ENCODE measurements around the gene TM4SF18.

TM4SF18 gene

GRCh38 chr3:149330609-149331331 is 2.7 kb downstream of the TM4SF18 start:
- no peak overlapping the region for H3K4me3 ChIP-seq (ENCODE audit: low read depth in 1 of 5, low read length in 5 of 5)
- no peaks in the 10 kb centered on the region for H3K27me3 ChIP-seq (ENCODE audit: control insufficient read depth in 5 of 5, insufficient read depth in 4 of 5, low read length in 5 of 5)
- H3K4me1 ChIP-seq (ENCODE audit: control insufficient read depth in 5 of 5, insufficient read depth in 5 of 5, low read length in 5 of 5) = peaks cover 0 to 15% (median 0%) of the 10 kb centered on the region in 5 donors
- H3K9ac ChIP-seq (ENCODE audit: low read length in 5 of 5) = no peak overlapping the region
- no peak overlapping the region for H3K27ac ChIP-seq (ENCODE audit: low read depth, low read length)
- no peaks in the 10 kb centered on the region for H3K36me3 ChIP-seq (ENCODE audit: control insufficient read depth in 5 of 5, insufficient read depth in 5 of 5, low read length in 5 of 5)
- no peaks in the 10 kb centered on the region for H3K9me3 ChIP-seq (ENCODE audit: control insufficient read depth in 5 of 5, low read length in 5 of 5)

GRCh38 chr3:149327156-149327555 is 6.3 kb downstream of the TM4SF18 start:
- Histone ChIP-seq H3K9ac (ENCODE audit: low read length in 5 of 5) (no peak overlapping the region), H3K27me3 (ENCODE audit: control insufficient read depth in 5 of 5, insufficient read depth in 4 of 5, low read length in 5 of 5) (no peaks in the 10 kb centered on the region), H3K4me1 (ENCODE audit: control insufficient read depth in 5 of 5, insufficient read depth in 5 of 5, low read length in 5 of 5) (peaks cover 0 to 9% (median 0%) of the 10 kb centered on the region in 5 donors), H3K27ac (ENCODE audit: low read depth, low read length) (no peak overlapping the region), H3K36me3 (ENCODE audit: control insufficient read depth in 5 of 5, insufficient read depth in 5 of 5, low read length in 5 of 5) (peaks cover 0 to 13% (median 0%) of the 10 kb centered on the region in 5 donors), H3K9me3 (ENCODE audit: control insufficient read depth in 5 of 5, low read length in 5 of 5) (no peaks in the 10 kb centered on the region), H3K4me3 (ENCODE audit: low read depth in 1 of 5, low read length in 5 of 5) (no peak overlapping the region)

- H3K36me3 ChIP-seq (ENCODE audit: control insufficient read depth in 5 of 5, insufficient read depth in 5 of 5, low read length in 5 of 5) = peaks cover 0 to 13% (median 0%) of the 10 kb centered on the region in 5 donors
- no peak overlapping the region for H3K4me3 ChIP-seq (ENCODE audit: low read depth in 1 of 5, low read length in 5 of 5)
- no peak overlapping the region for H3K27ac ChIP-seq (ENCODE audit: low read depth, low read length)
- peaks cover 0 to 8% (median 0%) of the 10 kb centered on the region in 5 donors for H3K4me1 ChIP-seq (ENCODE audit: control insufficient read depth in 5 of 5, insufficient read depth in 5 of 5, low read length in 5 of 5)
- no peak overlapping the region for H3K9ac ChIP-seq (ENCODE audit: low read length in 5 of 5)
- H3K27me3 ChIP-seq (ENCODE audit: control insufficient read depth in 5 of 5, insufficient read depth in 4 of 5, low read length in 5 of 5) = no peaks in the 10 kb centered on the region
- H3K9me3 ChIP-seq (ENCODE audit: control insufficient read depth in 5 of 5, low read length in 5 of 5) = no peaks in the 10 kb centered on the region
Observed at GRCh38 chr3:149325581-149325980, 7.9 kb downstream of the TM4SF18 start.

- H3K4me3 ChIP-seq (ENCODE audit: low read depth in 1 of 5, low read length in 5 of 5) = no peak overlapping the region
Observed at GRCh38 chr3:149324332-149324731, 9.1 kb downstream of the TM4SF18 start.

GRCh38 chr3:149321640-149322039 is 11.8 kb downstream of the TM4SF18 start:
- peaks cover 0 to under 1% (median 0%) of the 10 kb centered on the region in 5 donors for H3K4me1 ChIP-seq (ENCODE audit: control insufficient read depth in 5 of 5, insufficient read depth in 5 of 5, low read length in 5 of 5)
- no peak overlapping the region for H3K4me3 ChIP-seq (ENCODE audit: low read depth in 1 of 5, low read length in 5 of 5)
- H3K27ac ChIP-seq (ENCODE audit: low read depth, low read length) = no peak overlapping the region
- H3K9ac ChIP-seq (ENCODE audit: low read length in 5 of 5) = no peak overlapping the region
- H3K27me3 ChIP-seq (ENCODE audit: control insufficient read depth in 5 of 5, insufficient read depth in 4 of 5, low read length in 5 of 5) = no peaks in the 10 kb centered on the region
- no peaks in the 10 kb centered on the region for H3K9me3 ChIP-seq (ENCODE audit: control insufficient read depth in 5 of 5, low read length in 5 of 5)
- H3K36me3 ChIP-seq (ENCODE audit: control insufficient read depth in 5 of 5, insufficient read depth in 5 of 5, low read length in 5 of 5) = peaks cover 0 to 19% (median 3%) of the 10 kb centered on the region in 5 donors

More at GRCh38 chr3:149324332-149324731, 9.1 kb downstream of the TM4SF18 start:
- no peak overlapping the region for H3K27ac ChIP-seq (ENCODE audit: low read depth, low read length)
- H3K27me3 ChIP-seq (ENCODE audit: control insufficient read depth in 5 of 5, insufficient read depth in 4 of 5, low read length in 5 of 5) = no peaks in the 10 kb centered on the region
- peaks cover 0 to 4% (median 0%) of the 10 kb centered on the region in 5 donors for H3K4me1 ChIP-seq (ENCODE audit: control insufficient read depth in 5 of 5, insufficient read depth in 5 of 5, low read length in 5 of 5)
- no peaks in the 10 kb centered on the region for H3K9me3 ChIP-seq (ENCODE audit: control insufficient read depth in 5 of 5, low read length in 5 of 5)
- H3K36me3 ChIP-seq (ENCODE audit: control insufficient read depth in 5 of 5, insufficient read depth in 5 of 5, low read length in 5 of 5) = peaks cover 0 to 19% (median 3%) of the 10 kb centered on the region in 5 donors
- no peak overlapping the region for H3K9ac ChIP-seq (ENCODE audit: low read length in 5 of 5)

- H3K4me3 ChIP-seq (ENCODE audit: low read depth in 1 of 5, low read length in 5 of 5) = no peak overlapping the region
- H3K27me3 ChIP-seq (ENCODE audit: control insufficient read depth in 5 of 5, insufficient read depth in 4 of 5, low read length in 5 of 5) = no peaks in the 10 kb centered on the region
- no peak overlapping the region for H3K27ac ChIP-seq (ENCODE audit: low read depth, low read length)
- no peak overlapping the region for H3K9ac ChIP-seq (ENCODE audit: low read length in 5 of 5)
- no peaks in the 10 kb centered on the region for H3K9me3 ChIP-seq (ENCODE audit: control insufficient read depth in 5 of 5, low read length in 5 of 5)
- peaks cover 0 to 19% (median 3%) of the 10 kb centered on the region in 5 donors for H3K36me3 ChIP-seq (ENCODE audit: control insufficient read depth in 5 of 5, insufficient read depth in 5 of 5, low read length in 5 of 5)
- peaks cover 0 to 3% (median 0%) of the 10 kb centered on the region in 5 donors for H3K4me1 ChIP-seq (ENCODE audit: control insufficient read depth in 5 of 5, insufficient read depth in 5 of 5, low read length in 5 of 5)
Observed at GRCh38 chr3:149321136-149321535, 12.3 kb downstream of the TM4SF18 start.

- H3K4me3 ChIP-seq (ENCODE audit: low read depth in 1 of 5, low read length in 5 of 5) = no peak overlapping the region
- no peak overlapping the region for H3K9ac ChIP-seq (ENCODE audit: low read length in 5 of 5)
- H3K36me3 ChIP-seq (ENCODE audit: control insufficient read depth in 5 of 5, insufficient read depth in 5 of 5, low read length in 5 of 5) = peaks cover 0 to 15% (median 3%) of the 10 kb centered on the region in 5 donors
- no peak overlapping the region for H3K27ac ChIP-seq (ENCODE audit: low read depth, low read length)
- H3K27me3 ChIP-seq (ENCODE audit: control insufficient read depth in 5 of 5, insufficient read depth in 4 of 5, low read length in 5 of 5) = no peaks in the 10 kb centered on the region
- no peaks in the 10 kb centered on the region for H3K9me3 ChIP-seq (ENCODE audit: control insufficient read depth in 5 of 5, low read length in 5 of 5)
- H3K4me1 ChIP-seq (ENCODE audit: control insufficient read depth in 5 of 5, insufficient read depth in 5 of 5, low read length in 5 of 5) = peaks cover 0 to 6% (median 0%) of the 10 kb centered on the region in 5 donors
Observed at GRCh38 chr3:149319750-149320149, 13.7 kb downstream of the TM4SF18 start.

GRCh38 chr3:149317072-149317471 is 16.4 kb downstream of the TM4SF18 start:
- H3K4me3 ChIP-seq (ENCODE audit: low read depth in 1 of 5, low read length in 5 of 5) = no peak overlapping the region
- no peak overlapping the region for H3K9ac ChIP-seq (ENCODE audit: low read length in 5 of 5)
- H3K36me3 ChIP-seq (ENCODE audit: control insufficient read depth in 5 of 5, insufficient read depth in 5 of 5, low read length in 5 of 5) = peaks cover 0 to 6% (median 3%) of the 10 kb centered on the region in 5 donors
- H3K27ac ChIP-seq (ENCODE audit: low read depth, low read length) = no peak overlapping the region
- no peaks in the 10 kb centered on the region for H3K9me3 ChIP-seq (ENCODE audit: control insufficient read depth in 5 of 5, low read length in 5 of 5)
- peaks cover 0 to 6% (median 0%) of the 10 kb centered on the region in 5 donors for H3K4me1 ChIP-seq (ENCODE audit: control insufficient read depth in 5 of 5, insufficient read depth in 5 of 5, low read length in 5 of 5)
- no peaks in the 10 kb centered on the region for H3K27me3 ChIP-seq (ENCODE audit: control insufficient read depth in 5 of 5, insufficient read depth in 4 of 5, low read length in 5 of 5)

- Histone ChIP-seq H3K4me3 (ENCODE audit: low read depth in 1 of 5, low read length in 5 of 5) (no peak overlapping the region), H3K9me3 (ENCODE audit: control insufficient read depth in 5 of 5, low read length in 5 of 5) (no peaks in the 10 kb centered on the region)
Observed at GRCh38 chr3:149316437-149316836, 17.0 kb downstream of the TM4SF18 start.

GRCh38 chr3:149315694-149316093 is 17.7 kb downstream of the TM4SF18 start:
- Histone ChIP-seq H3K36me3 (ENCODE audit: control insufficient read depth in 5 of 5, insufficient read depth in 5 of 5, low read length in 5 of 5) (peaks cover 0 to 6% (median 3%) of the 10 kb centered on the region in 5 donors), H3K4me1 (ENCODE audit: control insufficient read depth in 5 of 5, insufficient read depth in 5 of 5, low read length in 5 of 5) (peaks cover 0 to 6% (median 0%) of the 10 kb centered on the region in 5 donors), H3K4me3 (ENCODE audit: low read depth in 1 of 5, low read length in 5 of 5) (no peak overlapping the region), H3K27ac (ENCODE audit: low read depth, low read length) (no peak overlapping the region), H3K9ac (ENCODE audit: low read length in 5 of 5) (no peak overlapping the region), H3K27me3 (ENCODE audit: control insufficient read depth in 5 of 5, insufficient read depth in 4 of 5, low read length in 5 of 5) (no peaks in the 10 kb centered on the region), H3K9me3 (ENCODE audit: control insufficient read depth in 5 of 5, low read length in 5 of 5) (no peaks in the 10 kb centered on the region)

More at GRCh38 chr3:149316437-149316836, 17.0 kb downstream of the TM4SF18 start:
- H3K4me1 ChIP-seq (ENCODE audit: control insufficient read depth in 5 of 5, insufficient read depth in 5 of 5, low read length in 5 of 5) = peaks cover 0 to 6% (median 0%) of the 10 kb centered on the region in 5 donors
- no peak overlapping the region for H3K27ac ChIP-seq (ENCODE audit: low read depth, low read length)
- H3K9ac ChIP-seq (ENCODE audit: low read length in 5 of 5) = no peak overlapping the region
- H3K36me3 ChIP-seq (ENCODE audit: control insufficient read depth in 5 of 5, insufficient read depth in 5 of 5, low read length in 5 of 5) = peaks cover 0 to 6% (median 3%) of the 10 kb centered on the region in 5 donors
- H3K27me3 ChIP-seq (ENCODE audit: control insufficient read depth in 5 of 5, insufficient read depth in 4 of 5, low read length in 5 of 5) = no peaks in the 10 kb centered on the region
